GM18520 (cell line): ENCODE measurements around the gene CT45A1.
"Not testable (repeated sequence)": the region's sequence is repeated elsewhere in the genome, so short reads cannot be mapped to it uniquely, and the experiment has no call there.

Source experiments
- ATAC-seq: cut with Tn5 transposase; IDR thresholded peaks from one replicate; pipeline ENCODE4 v1.9.1; 2021; ENCODE audit not compliant: unreplicated experiment

Gene CT45A1, protein sequence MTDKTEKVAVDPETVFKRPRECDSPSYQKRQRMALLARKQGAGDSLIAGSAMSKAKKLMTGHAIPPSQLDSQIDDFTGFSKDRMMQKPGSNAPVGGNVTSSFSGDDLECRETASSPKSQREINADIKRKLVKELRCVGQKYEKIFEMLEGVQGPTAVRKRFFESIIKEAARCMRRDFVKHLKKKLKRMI

DNA sequence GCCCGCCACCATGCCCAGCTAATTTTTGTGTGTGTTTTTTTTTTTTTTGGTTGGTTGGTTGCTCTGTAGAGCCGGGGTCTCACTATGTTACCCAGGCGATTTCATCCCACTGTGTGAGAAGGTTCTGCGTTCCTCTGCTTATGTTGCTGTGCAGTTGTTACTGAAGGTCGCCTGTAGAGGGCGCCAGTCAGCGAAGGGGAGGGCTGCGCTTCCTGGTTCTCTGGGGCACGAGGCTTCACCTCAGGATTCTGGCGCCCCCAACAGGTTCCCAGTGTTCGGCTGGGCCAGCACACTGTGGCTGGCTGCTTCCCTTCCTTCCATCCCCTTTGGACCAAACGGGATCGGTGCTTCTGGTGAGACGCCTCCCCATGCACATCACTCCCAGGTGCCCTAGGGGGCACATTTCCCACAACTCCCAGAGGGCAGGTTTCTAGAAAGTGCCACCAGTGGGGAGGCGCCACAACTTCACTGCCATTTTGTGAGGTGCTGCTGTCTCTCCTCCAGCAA lies at the start of gene CT45A1:
CT45A1 (plus strand) TSS at position 457 of the 507 bp plus-strand sequence. CDS start 5,302 bp downstream, outside the sequence.
- not testable (repeated sequence) for ATAC-seq

DNA sequence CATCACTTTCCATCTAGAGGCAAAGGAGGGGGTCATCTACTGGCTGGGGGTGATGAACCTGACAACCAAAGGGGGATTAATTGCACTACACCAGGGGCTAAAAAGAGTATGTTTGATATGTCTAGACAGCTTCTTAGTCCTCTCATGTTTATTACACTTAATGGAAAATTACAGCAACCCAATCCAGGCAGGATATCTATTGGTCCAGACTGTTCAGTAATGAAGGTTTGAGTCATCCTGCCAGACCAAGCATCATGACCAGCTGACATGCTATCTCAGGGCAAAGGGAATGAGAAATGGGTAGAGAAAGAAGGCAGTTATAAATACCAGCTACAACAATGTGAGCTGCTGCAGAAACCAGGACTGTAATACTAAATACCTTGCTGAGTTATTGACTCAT lies 40.5 kb upstream of the CT45A1 start:
- not testable (repeated sequence) for ATAC-seq

DNA sequence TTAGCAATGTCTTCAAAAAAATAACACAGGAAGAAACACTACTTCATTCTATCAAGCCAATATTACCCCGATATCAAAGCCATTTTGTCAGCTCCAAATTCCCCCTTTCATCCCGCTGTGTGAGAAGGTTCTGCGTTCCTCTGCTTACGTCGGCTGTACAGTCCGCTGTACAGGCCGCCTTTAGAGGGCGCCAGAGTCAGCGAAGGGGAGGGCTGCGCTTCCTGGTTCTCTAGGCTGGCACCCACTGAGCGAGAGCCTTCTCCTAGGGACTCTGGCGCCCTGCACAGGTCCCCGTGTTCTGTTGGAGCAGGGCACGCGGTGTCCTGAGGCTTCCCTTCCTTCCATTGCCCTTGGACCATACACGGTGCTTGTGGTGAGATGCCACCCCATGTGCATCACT lies 25.3 kb upstream of the CT45A1 start:
- no peak for ATAC-seq

DNA sequence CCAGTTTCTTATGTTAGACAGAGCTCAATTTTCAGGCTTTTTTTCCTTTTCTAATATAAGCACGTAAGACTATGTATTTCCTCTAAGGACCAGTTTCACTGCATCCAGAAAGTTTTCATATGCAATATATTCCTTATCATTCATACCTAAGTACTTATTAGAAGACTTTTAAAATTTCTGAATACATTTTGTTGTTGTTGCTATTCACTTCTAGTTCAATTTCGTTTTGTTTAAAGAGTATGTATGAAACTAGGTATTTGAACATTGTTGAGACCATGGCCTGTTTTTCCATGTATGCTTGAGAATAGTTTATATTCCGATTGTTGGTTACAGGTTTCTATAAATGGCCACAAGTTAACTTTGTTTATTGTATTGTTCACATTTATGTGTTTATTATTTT lies 18.0 kb upstream of the CT45A1 start:
- ATAC-seq: no peak

DNA sequence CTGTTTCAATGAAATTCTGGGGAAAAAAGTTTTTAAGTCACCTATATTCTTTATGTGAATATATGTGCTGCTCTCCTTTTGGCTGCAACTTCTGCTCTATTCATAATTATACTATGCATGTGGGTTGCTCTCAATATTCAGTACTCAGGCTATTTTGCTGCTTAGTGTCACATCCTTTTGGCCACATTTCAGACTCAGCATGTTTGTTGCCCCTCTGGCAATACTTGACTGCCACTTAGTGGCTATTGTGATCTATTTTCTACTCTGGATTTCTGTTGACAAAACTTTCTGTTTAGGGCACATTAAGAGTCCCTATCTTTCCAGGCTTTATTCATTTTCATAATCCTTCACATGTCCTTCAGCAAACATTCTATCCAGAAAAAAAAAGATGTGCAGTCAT lies 15.8 kb upstream of the CT45A1 start:
- ATAC-seq: no peak

DNA sequence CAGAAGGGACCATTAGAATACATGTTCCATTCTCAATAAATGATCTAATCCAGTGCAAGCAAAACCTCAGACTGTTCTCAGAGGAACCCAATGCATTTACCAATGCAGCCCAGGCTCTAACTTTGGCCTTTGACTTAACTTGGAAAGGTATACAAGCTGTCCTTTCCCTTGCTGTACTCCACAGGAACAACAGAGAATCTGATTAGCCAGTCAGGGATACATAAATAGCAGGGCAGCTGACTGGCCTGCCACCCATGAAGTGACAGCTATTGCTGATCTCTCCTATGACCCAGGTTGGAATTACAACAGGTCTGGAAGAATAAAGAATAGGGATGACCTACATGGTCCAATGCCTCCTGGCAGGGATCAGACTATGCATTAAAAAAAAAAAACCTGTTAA lies 14.5 kb upstream of the CT45A1 start:
- no peak for ATAC-seq

DNA sequence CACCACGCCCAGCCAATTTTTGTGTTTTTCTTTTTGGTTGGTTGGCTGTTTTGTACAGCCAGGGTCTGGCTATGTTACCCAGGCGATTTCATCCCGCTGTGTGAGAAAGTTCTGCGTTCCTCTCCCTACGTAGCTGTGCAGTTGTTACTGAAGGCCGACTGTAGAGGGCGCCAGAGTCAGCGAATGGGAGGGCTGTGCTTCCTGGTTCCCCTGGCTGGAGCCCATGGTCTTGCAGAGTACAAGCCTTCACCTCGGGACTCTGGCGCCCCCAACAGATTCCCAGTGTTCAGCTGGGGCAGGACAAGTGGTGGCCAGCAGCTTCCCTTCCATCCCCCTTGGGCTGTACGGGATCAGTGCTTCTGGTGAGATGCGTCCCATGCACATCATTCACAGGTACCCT lies 5.6 kb upstream of the CT45A1 start:
- ATAC-seq: no peak

DNA sequence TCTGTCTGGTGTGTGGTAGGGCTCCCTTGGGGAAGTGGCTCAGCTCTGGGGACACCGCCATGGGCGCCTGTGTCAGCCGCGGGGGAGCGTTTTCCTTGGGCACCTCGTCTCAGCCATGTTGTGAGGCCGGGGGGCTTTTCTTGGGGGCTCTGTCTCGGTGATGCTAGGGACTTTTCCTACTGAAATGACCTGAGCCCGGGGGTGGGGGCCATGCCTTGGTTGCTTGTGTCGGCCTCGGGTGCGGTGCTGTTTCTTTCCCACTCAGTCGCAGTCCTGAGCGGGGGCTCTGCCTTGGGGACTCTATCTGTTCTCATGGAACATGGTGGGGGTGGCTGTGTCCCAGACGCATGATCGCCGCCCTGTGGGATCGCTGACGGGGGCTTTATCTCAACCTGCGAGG lies 356 bp downstream of the CT45A1 start:
- no peak for ATAC-seq

DNA sequence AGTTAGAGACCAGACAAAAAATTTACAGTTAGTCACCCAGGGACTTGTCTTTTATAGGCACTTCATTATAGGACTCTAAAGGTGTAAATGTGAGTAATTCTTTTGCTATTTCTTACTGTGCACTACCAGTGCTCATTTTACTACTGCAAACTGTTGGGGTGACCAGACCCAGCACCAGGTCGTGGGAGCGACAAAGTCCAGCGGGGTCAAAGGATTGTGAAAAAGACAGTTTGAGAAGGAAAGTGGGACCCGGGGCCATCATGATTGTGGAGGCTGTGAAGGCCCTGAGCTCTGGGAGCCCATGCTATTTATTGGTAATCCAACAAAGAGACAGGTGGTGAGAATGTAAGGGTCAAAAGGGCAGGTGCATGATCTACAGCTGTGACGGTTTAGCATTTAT lies 21.2 kb downstream of the CT45A1 start:
- ATAC-seq: not testable (repeated sequence)

DNA sequence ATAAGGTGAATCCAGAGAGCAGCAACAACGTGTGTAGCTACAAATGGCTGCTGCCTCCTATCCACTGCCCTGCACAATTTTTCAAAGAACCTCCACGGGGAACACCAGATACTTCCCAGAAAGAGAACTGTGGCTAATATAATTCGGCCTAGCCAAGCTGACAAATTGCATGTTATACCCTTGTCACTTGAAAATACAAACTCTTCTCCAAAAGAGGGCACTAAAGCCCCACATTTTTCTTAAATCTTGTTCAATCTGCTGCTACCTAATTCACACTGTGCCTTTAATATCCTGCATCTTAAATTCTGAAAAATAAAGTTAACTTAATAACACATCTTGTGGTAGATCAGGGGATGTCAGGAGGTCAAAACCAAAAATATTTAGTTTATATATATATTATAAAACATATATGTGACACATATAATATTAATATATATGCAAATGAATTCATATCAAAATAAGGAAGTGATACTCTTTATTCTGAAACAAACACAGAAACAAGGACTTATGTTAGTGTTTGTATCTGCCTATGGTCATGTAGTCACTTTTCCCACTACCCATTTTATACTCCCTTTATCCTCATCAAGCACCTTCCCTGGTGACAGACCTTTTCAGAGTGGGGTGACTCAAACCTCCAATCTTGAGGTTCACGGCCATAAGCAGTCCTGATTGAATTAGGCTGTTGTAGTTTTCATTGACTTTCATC lies 24.1 kb downstream of the CT45A1 start:
- ATAC-seq: no peak

DNA sequence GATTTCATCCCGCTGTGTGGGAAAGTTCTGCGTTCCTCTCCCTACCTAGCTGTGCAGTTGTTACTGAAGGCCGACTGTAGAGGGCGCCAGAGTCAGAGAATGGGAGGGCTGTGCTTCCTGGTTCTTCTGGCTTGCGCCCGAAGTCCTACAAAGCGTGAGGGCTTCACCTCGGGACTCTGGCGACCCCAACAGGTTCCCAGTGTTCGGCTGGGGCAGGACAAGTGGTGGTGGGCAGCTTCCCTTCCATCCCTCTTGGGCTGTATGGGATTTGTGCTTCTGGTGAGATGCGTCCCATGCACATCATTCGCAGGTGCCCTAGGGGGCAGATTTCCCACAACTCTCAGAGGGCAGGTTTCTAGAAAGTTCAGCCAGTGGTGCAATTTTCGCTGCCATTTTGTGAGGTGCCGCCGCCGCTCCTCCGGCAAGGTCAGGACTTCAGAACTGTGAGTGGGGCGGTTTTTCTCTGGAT lies 27.3 kb downstream of the CT45A1 start:
- no peak for ATAC-seq

DNA sequence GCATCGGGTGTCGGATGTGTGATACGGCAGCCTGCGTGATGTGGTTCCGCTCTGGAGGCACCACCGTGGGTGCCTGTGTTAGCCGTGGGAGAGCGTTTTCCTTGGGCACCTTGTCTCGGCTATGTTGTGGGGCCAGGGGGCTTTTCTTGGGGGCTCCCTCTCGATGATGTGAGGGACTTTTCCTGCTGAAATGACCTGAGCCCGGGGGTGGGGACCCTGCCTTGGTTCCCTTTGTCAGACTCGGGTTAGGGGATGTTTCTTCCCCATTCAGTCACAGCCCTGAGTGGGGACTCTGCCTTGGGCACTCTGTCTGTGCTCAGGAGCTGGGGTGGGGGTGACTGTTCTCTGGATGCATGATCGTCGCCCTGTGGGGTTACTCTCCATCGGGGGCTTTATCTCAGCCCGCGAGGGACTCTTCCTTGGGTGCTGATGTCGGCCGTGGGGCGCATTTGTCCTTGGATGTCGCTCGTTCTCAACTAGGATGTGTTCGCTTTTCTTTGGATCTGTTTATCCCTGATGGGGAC lies 27.8 kb downstream of the CT45A1 start:
- ATAC-seq: no peak

DNA sequence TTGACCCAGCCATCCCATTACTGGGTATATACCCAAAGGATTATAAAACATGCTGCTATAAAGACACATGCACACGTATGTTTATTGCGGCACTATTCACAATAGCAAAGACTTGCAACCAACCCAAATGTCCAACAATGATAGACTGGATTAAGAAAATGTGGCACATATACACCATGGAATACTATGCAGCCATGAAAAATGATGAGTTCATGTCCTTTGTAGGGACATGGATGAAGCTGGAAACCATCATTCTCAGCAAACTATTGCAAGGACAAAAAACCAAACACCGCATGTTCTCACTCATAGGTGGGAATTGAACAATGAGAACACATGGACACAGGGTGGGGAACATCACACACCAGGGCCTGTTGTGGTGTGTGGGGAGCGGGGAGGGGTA lies 31.3 kb downstream of the CT45A1 start:
- not testable (repeated sequence) for ATAC-seq

DNA sequence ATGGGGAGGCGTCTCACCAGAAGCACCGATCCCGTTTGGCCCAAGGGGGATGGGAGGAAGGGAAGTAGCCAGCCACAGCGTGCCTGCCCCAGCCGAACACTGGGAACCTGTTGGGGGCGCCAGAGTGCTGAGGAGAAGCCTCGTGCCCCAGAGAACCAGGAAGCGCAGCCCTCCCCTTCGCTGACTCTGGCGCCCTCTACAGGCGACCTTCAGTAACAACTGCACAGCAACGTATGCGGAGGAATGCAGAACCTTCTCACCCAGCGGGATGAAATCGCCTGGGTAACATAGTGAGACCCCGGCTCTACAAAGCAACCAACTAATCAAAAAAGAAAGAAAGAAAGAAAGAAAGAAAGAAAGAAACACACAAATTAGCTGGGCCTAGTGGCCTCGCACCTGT lies 54.7 kb downstream of the CT45A1 start, which contains the start of gene CT45A3:
CT45A3 (minus strand) TSS at position 101 of the 400 bp plus-strand sequence. CDS start 3,747 bp downstream, outside the sequence.
- ATAC-seq: not testable (repeated sequence)
